ENCODE measurements around the gene KRTAP5-2. TPM values are rescaled to one million over a fixed set of nuclear protein-coding genes. Genes with fewer than 3 reads are reported as not detected.
"Not testable (repeated sequence)": the region's sequence is repeated elsewhere in the genome, so short reads cannot be mapped to it uniquely, and the experiment has no call there.

KRTAP5-2 gene
- total and polyA plus RNA-seq, 2 experiments from 2014 or later = not detected

GRCh38 chr11:1589996-1590395, 8.1 kb downstream of the KRTAP5-2 start:
- H3K9me2 ChIP-seq (ENCODE audit: insufficient read depth) = no peaks in the 10 kb centered on the region
- H3K27ac ChIP-seq = no peak overlapping the region
- H3F3A ChIP-seq (ENCODE audit: insufficient read depth) = no peaks in the 10 kb centered on the region
- no peak for DNase-seq
- in situ Hi-C loops (cut with MboI) = no loop called here
- no peaks in the 10 kb centered on the region for H3K9me3 ChIP-seq (ENCODE audit: low read depth)
- H3K4me1 ChIP-seq (ENCODE audit: insufficient read depth) = no peaks in the 10 kb centered on the region
- H3K4me3 ChIP-seq = no peak overlapping the region
- no peak for TF ChIP-seq EZH2 (IDR thresholded peaks at IDR 0.05; ENCODE audit: insufficient read depth, poor library complexity, severe bottlenecking)
- no peak for TF ChIP-seq EZH2phosphoT487 (IDR thresholded peaks at IDR 0.05; ENCODE audit: insufficient read depth, low read depth)
- H4K20me1 ChIP-seq (ENCODE audit: insufficient read depth) = no peaks in the 10 kb centered on the region
- peaks cover 60% of the 10 kb centered on the region for H3K27me3 ChIP-seq (replicated peaks; ENCODE audit: insufficient read depth)
- H3K36me3 ChIP-seq (ENCODE audit: low read depth) = no peaks in the 10 kb centered on the region
- whole genome bisulfite sequencing, 2 experiments (ENCODE audit: low coverage in 1 of 2, low lambda C conversion rate in 2 of 2, missing lambda C conversion rate in 2 of 2) = 72 to 80% methylated on average over 6 of the region's 6 CpGs
- no peak overlapping the region for H3K4me2 ChIP-seq (ENCODE audit: unreplicated experiment)
- no peak overlapping the region for H2AFZ ChIP-seq
- H3K9ac ChIP-seq = no peak overlapping the region
- H3K79me2 ChIP-seq (ENCODE audit: insufficient read depth) = no peaks in the 10 kb centered on the region

- H3K4me3 ChIP-seq; H4K20me1 ChIP-seq (ENCODE audit: insufficient read depth); H2AFZ ChIP-seq; H3K9me2 ChIP-seq (ENCODE audit: insufficient read depth); H3F3A ChIP-seq (ENCODE audit: insufficient read depth); H3K27ac ChIP-seq; H3K4me2 ChIP-seq (ENCODE audit: unreplicated experiment); H3K79me2 ChIP-seq (ENCODE audit: insufficient read depth); H3K9me3 ChIP-seq (ENCODE audit: low read depth); H3K9ac ChIP-seq; DNase-seq; in situ Hi-C loops (cut with MboI); H3K4me1 ChIP-seq (ENCODE audit: insufficient read depth); H3K36me3 ChIP-seq (ENCODE audit: low read depth): not testable (repeated sequence)
- WGBS, 2 experiments (ENCODE audit: low coverage in 1 of 2, low lambda C conversion rate in 2 of 2, missing lambda C conversion rate in 2 of 2) = 16 to 22% methylated on average over 7 to 9 of the region's 10 CpGs
- H3K27me3 ChIP-seq (replicated peaks; ENCODE audit: insufficient read depth) = peaks cover 54% of the 10 kb centered on the region
Measured at GRCh38 chr11:1589191-1589963, 8.7 kb downstream of the KRTAP5-2 start.

- in situ Hi-C loops (cut with MboI) = no loop called here
- TF ChIP-seq EZH2phosphoT487 (IDR thresholded peaks at IDR 0.05; ENCODE audit: insufficient read depth, low read depth) = no peak
- no peak for TF ChIP-seq EZH2 (IDR thresholded peaks at IDR 0.05; ENCODE audit: insufficient read depth, poor library complexity, severe bottlenecking)
Measured at GRCh38 chr11:1586699-1587098, 11.4 kb downstream of the KRTAP5-2 start.

DNA sequence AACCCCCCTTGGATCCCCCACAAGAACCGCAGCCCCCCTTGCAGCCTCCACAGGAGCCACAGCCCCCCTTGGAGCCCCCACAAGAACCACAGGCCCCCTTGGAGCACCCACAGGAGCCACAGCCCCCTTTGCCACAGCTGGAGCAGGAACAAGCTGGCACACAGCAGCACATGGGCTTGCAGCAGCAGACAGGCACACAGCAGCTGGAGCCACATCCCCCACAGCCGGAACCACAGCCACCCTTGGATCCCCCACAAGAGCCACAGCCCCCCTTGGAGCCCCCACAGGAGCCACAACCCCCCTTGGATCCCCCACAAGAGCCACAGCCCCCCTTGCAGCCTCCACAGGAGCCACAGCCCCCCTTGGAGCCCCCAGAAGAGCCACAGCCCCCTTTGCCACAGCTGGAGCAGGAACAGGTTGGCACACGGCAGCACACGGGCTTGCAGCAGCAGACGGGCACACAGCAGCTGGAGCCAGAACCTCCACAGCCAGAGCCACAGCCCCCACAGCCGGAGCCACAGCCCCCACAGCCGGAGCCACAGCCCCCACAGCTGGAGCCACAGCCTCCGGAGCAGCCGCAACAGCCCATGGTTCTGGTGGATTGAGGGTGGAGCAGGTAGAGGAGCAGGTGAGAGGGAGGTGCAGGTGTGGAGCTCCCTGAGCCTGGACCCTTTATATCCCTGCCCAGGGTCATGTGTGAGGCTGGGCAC, 13.3 kb downstream of the KRTAP5-2 start, which contains the start of gene KRTAP5-1:
Gene KRTAP5-1 (minus strand): TSS at position 623 of the 710 bp plus-strand sequence. CDS start 34 bp downstream, at position 589.
- H3K9me3 ChIP-seq (ENCODE audit: low read depth); in situ Hi-C loops (cut with MboI); H3K36me3 ChIP-seq (ENCODE audit: low read depth); H3K27ac ChIP-seq; H3K4me2 ChIP-seq (ENCODE audit: unreplicated experiment); H3K79me2 ChIP-seq (ENCODE audit: insufficient read depth); H3K4me1 ChIP-seq (ENCODE audit: insufficient read depth); H3F3A ChIP-seq (ENCODE audit: insufficient read depth); H3K4me3 ChIP-seq; H4K20me1 ChIP-seq (ENCODE audit: insufficient read depth); H2AFZ ChIP-seq; H3K9me2 ChIP-seq (ENCODE audit: insufficient read depth); H3K9ac ChIP-seq; DNase-seq: not testable (repeated sequence)
- 49 to 96% methylated on average over 3 to 9 of the region's 9 CpGs for WGBS, 2 experiments (ENCODE audit: low coverage in 1 of 2, low lambda C conversion rate in 2 of 2, missing lambda C conversion rate in 2 of 2)
- H3K27me3 ChIP-seq (replicated peaks; ENCODE audit: insufficient read depth) = peaks cover 38% of the 10 kb centered on the region

More at GRCh38 chr11:1586699-1587098, 11.4 kb downstream of the KRTAP5-2 start:
- Histone ChIP-seq H3K4me3 (no peak overlapping the region), H3F3A (ENCODE audit: insufficient read depth) (no peaks in the 10 kb centered on the region), H3K79me2 (ENCODE audit: insufficient read depth) (no peaks in the 10 kb centered on the region), H3K4me2 (ENCODE audit: unreplicated experiment) (no peak overlapping the region), H4K20me1 (ENCODE audit: insufficient read depth) (no peaks in the 10 kb centered on the region), H3K27ac (no peak overlapping the region), H3K9ac (no peak overlapping the region), H3K4me1 (ENCODE audit: insufficient read depth) (no peaks in the 10 kb centered on the region), H3K9me2 (ENCODE audit: insufficient read depth) (no peaks in the 10 kb centered on the region), H3K27me3 (replicated peaks; ENCODE audit: insufficient read depth) (peaks cover 45% of the 10 kb centered on the region), H3K9me3 (ENCODE audit: low read depth) (no peaks in the 10 kb centered on the region), H3K36me3 (ENCODE audit: low read depth) (no peaks in the 10 kb centered on the region), H2AFZ (no peak overlapping the region)
- whole genome bisulfite sequencing, 2 experiments (ENCODE audit: low coverage in 1 of 2, low lambda C conversion rate in 2 of 2, missing lambda C conversion rate in 2 of 2) = 0 to 5% methylated on average over 2 of the region's 2 CpGs
- no peak for DNase-seq

GRCh38 chr11:1582909-1583308, 15.2 kb downstream of the KRTAP5-2 start:
- H4K20me1 ChIP-seq (ENCODE audit: insufficient read depth); H2AFZ ChIP-seq; H3K9me2 ChIP-seq (ENCODE audit: insufficient read depth); DNase-seq; H3K27ac ChIP-seq; in situ Hi-C loops (cut with MboI); H3F3A ChIP-seq (ENCODE audit: insufficient read depth); H3K9me3 ChIP-seq (ENCODE audit: low read depth); H3K79me2 ChIP-seq (ENCODE audit: insufficient read depth); H3K4me3 ChIP-seq; H3K4me2 ChIP-seq (ENCODE audit: unreplicated experiment); H3K4me1 ChIP-seq (ENCODE audit: insufficient read depth); H3K9ac ChIP-seq; H3K36me3 ChIP-seq (ENCODE audit: low read depth): not testable (repeated sequence)
- 36 to 44% methylated on average over 2 of the region's 2 CpGs for WGBS, 2 experiments (ENCODE audit: low coverage in 1 of 2, low lambda C conversion rate in 2 of 2, missing lambda C conversion rate in 2 of 2)
- H3K27me3 ChIP-seq (replicated peaks; ENCODE audit: insufficient read depth) = peaks cover 26% of the 10 kb centered on the region
